Embryonic facial prominence (tissue), 1 donor: Measurements from ENCODE around the gene GNB3.

ENCODE experiments used
- DNase-seq: peaks from one replicate; pipeline ENCODE4 v3.0.0-alpha.2; 2016; ENCODE audit errors: extremely low spot score

The GNB3 gene

GRCh38 chr12:6823182-6824084, 17.3 kb upstream of the GNB3 start:
- DNase-seq: no peak

GRCh38 chr12:6824085-6824775, 16.5 kb upstream of the GNB3 start:
- DNase-seq: no peak

- DNase-seq: no peak
Measured at GRCh38 chr12:6824901-6825381, 15.8 kb upstream of the GNB3 start.

DNA sequence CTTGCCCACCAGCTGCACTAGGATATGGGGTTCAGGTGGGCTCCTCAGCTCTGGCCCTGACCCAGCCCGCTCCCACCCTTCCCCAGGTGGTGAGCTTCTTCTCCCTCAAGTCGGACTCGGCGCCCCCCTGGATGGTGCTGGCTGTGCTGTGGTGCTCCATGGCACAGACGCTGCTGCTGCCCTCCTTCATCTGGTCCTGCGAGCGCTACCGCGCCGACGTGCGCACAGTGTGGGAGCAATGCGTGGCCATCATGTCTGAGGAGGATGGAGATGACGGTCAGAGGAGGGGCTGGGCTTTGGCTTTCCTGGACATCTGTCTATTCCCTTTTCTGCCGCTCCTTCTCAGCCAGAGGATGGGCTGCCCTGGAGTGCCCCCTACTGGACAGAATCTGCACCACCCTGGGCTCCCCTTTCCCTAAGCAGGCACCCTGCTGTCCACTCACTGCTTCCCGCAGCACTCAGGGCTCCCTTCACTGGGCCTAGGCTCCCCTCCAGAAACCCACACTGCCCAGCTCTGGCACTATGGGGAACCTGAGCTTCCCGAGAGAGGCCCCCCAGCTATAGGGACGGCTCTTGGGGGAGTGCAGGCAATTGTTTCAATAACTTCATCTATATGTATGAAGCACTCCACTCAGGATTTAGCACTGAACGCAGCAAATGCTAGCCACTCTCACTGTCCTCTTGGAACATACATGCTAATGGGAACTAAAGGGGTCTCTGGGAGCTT, 15.2 kb upstream of the GNB3 start:
- peak; percentile 65 for DNase-seq

- no peak for DNase-seq
Measured at GRCh38 chr12:6826125-6826733, 14.5 kb upstream of the GNB3 start.

GRCh38 chr12:6826734-6827436, 13.8 kb upstream of the GNB3 start:
- no peak for DNase-seq

DNA sequence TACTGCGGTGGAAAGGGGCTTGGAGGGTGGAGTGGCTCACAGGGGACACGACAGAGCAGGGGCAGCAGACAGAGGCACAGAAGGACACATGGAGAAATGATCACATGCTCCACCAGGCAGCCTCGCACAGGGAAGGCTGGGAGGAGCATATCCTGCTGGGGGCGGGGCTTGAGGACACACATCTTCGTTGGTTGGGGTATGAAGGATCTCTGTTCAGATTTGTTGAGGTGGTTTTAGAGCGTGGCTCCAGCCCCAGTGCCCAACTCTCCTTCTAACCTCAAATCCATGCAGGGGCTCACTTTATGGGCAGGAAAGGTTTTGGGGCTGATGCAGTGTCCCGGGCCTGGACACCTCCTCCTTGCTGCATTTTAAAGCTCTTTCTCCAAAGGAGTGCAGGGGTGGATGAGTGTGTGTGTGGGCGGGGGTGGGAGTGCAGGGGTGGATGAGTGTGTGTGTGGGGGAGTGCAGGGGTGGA, 13.3 kb upstream of the GNB3 start:
- DNase-seq: no peak

DNA sequence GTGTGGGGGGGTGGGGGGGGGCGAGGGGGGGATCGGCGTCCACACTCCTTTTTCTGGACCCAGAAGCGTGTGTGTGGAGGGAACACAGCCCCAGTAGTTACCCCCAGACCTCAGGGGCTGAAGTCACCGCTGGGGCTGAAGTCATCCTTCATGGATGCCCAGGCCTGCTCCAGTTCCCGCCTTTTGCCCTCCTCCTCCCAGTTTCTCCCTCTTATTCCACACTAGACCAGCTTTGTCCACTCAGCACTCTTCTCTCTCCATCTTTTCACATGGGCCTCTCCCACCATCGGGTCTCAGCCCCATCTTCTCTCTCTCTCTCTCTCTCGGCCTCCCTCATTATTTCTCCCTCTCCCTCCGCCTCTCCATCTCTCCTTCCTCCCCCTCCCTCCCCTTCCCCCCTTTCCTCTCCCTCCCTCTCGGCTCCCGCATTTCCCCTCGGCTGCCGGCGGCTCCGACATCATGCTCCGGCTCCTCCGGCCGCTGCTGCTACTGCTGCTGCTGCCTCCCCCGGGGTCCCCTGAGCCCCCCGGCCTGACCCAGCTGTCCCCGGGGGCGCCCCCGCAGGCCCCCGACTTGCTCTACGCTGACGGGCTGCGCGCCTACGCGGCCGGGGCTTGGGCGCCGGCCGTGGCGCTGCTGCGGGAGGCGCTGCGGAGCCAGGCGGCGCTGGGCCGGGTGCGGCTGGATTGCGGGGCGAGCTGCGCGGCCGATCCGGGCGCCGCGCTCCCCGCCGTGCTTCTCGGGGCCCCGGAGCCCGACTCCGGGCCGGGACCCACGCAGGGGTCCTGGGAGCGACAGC, 12.5 kb upstream of the GNB3 start, which contains the start of gene P3H3:
TSS of gene P3H3 (plus strand) at position 426 of the 799 bp plus-strand sequence. CDS start at position 460, 34 bp downstream.
- DNase-seq: peak; percentile 71

GRCh38 chr12:6828781-6829535, 11.8 kb upstream of the GNB3 start:
- DNase-seq: no peak

GRCh38 chr12:6829536-6830220, 11.0 kb upstream of the GNB3 start:
- DNase-seq: no peak

DNA sequence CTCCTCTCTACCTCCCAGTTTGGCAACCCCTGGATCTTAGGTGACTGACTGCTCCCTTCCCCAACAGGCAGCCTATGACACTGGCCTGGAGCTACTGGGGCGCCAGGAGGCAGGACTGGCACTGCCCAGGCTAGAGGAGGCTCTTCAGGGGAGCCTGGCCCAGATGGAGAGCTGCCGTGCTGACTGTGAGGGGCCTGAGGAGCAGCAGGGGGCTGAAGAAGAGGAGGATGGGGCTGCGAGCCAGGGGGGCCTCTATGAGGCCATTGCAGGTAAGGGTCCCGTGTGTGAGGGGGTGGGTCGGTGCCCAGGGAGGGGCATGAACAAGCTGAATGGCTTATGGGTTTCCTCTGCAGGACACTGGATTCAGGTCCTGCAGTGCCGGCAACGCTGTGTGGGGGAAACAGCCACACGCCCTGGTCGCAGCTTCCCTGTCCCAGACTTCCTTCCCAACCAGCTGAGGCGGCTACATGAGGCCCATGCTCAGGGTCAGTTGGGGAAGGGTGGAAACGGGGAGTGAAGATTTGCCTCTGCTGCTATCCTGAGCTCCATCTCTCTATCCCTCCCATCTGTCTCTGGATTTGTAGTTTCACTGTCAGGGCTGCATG, 10.3 kb upstream of the GNB3 start:
- no peak for DNase-seq

DNA sequence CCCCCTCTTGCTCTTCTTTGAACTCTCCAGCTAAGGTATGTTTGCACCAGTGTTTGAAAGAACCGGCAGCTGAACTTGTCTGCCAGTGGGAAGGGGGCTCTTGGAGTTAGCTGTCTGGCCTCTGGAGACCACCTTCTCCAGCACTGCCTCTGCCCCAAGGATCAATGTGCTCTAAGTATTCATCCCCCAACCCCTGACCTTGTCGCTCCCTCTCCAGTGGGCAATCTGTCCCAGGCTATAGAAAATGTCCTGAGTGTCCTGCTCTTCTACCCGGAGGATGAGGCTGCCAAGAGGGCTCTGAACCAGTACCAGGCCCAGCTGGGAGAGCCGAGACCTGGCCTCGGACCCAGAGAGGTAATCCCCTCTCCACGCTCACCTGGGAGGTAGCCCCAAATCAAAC, 9.7 kb upstream of the GNB3 start:
- no peak for DNase-seq

DNA sequence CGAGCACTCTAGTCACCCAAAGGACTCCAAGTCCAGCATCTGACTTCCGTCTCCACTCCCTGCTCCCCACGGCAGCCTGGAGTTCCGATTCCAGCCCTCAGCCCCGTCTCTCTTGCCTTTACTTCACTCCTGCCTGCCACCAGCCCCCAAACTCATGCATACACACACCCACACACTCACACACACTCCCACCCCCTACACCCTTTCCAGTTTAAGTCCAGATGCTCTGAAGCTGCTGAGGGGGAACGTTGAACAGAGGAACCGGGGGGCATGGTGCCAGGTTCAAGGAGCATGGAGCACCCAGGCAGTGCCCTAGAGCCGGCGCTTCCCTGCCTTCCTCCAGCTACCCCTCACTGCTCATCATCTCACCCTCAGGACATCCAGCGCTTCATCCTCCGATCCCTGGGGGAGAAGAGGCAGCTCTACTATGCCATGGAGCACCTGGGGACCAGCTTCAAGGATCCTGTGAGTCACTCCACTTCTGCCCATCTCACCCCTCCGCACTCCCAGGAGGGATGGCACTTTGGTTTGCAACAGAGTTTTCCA, 9.2 kb upstream of the GNB3 start:
- DNase-seq: no peak

DNA sequence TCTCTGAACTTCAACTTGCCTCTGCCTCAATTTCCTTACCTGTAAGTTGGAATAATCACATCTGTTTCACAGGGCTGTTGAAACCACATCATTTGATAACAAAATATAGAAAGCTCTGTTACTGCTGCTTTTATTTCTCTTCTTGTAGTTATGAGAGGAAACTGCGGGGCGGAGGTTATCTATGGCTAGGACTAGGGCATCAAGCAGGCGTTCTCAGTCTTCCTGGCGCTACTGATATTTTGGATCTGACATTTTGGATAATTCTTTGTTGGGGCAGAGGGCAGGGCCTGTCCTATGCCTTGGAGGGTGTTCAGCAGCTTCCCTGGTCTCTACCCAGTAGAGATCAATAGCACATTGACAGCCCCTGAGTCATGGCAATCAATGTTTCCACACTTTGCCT, 8.6 kb upstream of the GNB3 start:
- no peak for DNase-seq

DNA sequence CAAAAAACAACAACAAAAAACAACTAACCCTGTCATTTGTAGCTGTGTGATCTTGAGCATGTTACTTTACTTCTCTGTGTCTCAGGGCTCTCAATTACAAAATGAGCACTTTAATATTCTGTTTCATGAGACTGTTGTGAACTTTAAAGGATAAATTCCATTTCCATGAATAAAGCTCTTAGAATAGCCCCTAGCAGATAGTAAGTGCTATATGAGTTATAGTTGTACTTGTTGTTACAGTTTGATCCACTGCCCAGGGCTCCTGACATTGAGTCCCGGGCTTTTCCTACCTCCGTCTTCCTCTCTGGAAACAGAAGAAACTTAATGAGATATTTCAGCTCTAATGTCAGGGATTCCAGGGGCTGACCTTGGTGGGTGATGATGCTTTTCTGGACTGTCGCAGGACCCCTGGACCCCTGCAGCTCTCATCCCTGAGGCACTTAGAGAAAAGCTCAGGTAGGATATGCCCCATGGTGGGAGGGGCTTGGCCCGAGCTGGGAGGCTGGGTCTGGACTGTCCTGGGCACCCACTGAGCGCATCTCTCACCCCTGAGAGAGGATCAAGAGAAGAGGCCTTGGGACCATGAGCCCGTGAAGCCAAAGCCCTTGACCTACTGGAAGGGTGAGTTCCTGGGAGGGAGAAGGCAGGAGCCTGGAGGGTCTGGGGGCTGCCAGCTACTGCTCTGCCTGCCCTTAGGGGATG, 7.4 kb upstream of the GNB3 start:
- no peak for DNase-seq

- no peak for DNase-seq
Measured at GRCh38 chr12:6834254-6834653, 6.5 kb upstream of the GNB3 start.

- no peak for DNase-seq
Measured at GRCh38 chr12:6834873-6835272, 5.9 kb upstream of the GNB3 start.
